HG03108 (cell line): ENCODE measurements around the gene MAGEA2B.
"Not testable (repeated sequence)": the region's sequence is repeated elsewhere in the genome, so short reads cannot be mapped to it uniquely, and the experiment has no call there.

Experiments used
- ATAC-seq: cut with Tn5 transposase; IDR thresholded peaks from one replicate; pipeline ENCODE4 v1.9.1; 2021; ENCODE audit warnings: moderate library complexity; ENCODE audit not compliant: unreplicated experiment

The MAGEA2B gene

GRCh38 chrX:152713815-152714787 is at the start of gene MAGEA2B:
MAGEA2B (plus strand) TSS chrX:152714628; CDS start chrX:152717107, 2,479 bp downstream.
- ATAC-seq: not testable (repeated sequence)

- ATAC-seq: no peak
Observed at GRCh38 chrX:152674135-152674534, 40.3 kb upstream of the MAGEA2B start.

GRCh38 chrX:152674652-152675051 is 39.8 kb upstream of the MAGEA2B start:
- ATAC-seq: not testable (repeated sequence)

- ATAC-seq: not testable (repeated sequence)
Observed at GRCh38 chrX:152681012-152681411, 33.4 kb upstream of the MAGEA2B start.

GRCh38 chrX:152697952-152698931 is 16.2 kb upstream of the MAGEA2B start, which contains the start of gene MAGEA3:
MAGEA3 (plus strand) TSS chrX:152698794; CDS start chrX:152700833, 2,039 bp downstream.
- not testable (repeated sequence) for ATAC-seq

GRCh38 chrX:152700390-152700789 is 14.0 kb upstream of the MAGEA2B start:
- not testable (repeated sequence) for ATAC-seq

GRCh38 chrX:152706500-152706899 is 7.9 kb upstream of the MAGEA2B start:
- not testable (repeated sequence) for ATAC-seq

GRCh38 chrX:152709173-152709572 is 5.3 kb upstream of the MAGEA2B start, which contains the start of gene CSAG2:
CSAG2 (minus strand) TSS chrX:152709273; CDS start chrX:152709112, 161 bp downstream.
- not testable (repeated sequence) for ATAC-seq

- ATAC-seq: not testable (repeated sequence)
Observed at GRCh38 chrX:152713195-152713594, 1.2 kb upstream of the MAGEA2B start.

- no peak for ATAC-seq
Observed at GRCh38 chrX:152725409-152725808, 11.0 kb downstream of the MAGEA2B start.

- ATAC-seq: no peak
Observed at GRCh38 chrX:152733261-152733975, 19.0 kb downstream of the MAGEA2B start, which contains the start of the genes CSAG1 and MAGEA12. CSAG1 (minus strand) TSS chrX:152733721; CDS start chrX:152732460, 1,261 bp downstream. MAGEA12 (plus strand) TSS chrX:152733757; CDS start chrX:152736162, 2,405 bp downstream.

GRCh38 chrX:152734143-152734858 is 19.9 kb downstream of the MAGEA2B start:
- ATAC-seq: not testable (repeated sequence)

- ATAC-seq: no peak
Observed at GRCh38 chrX:152735101-152735500, 20.7 kb downstream of the MAGEA2B start.

GRCh38 chrX:152735860-152736511 is 21.6 kb downstream of the MAGEA2B start:
- ATAC-seq: no peak

- ATAC-seq: not testable (repeated sequence)
Observed at GRCh38 chrX:152736528-152736927, 22.1 kb downstream of the MAGEA2B start.

- ATAC-seq: no peak
Observed at GRCh38 chrX:152738560-152738959, 24.1 kb downstream of the MAGEA2B start.

GRCh38 chrX:152753686-152754650 is 39.5 kb downstream of the MAGEA2B start, which contains the start of gene MAGEA2:
MAGEA2 (minus strand) TSS chrX:152753842; CDS start chrX:152751363, 2,479 bp downstream.
- not testable (repeated sequence) for ATAC-seq
